ENCODE data around the gene CDCP1.

CDCP1 gene

DNA sequence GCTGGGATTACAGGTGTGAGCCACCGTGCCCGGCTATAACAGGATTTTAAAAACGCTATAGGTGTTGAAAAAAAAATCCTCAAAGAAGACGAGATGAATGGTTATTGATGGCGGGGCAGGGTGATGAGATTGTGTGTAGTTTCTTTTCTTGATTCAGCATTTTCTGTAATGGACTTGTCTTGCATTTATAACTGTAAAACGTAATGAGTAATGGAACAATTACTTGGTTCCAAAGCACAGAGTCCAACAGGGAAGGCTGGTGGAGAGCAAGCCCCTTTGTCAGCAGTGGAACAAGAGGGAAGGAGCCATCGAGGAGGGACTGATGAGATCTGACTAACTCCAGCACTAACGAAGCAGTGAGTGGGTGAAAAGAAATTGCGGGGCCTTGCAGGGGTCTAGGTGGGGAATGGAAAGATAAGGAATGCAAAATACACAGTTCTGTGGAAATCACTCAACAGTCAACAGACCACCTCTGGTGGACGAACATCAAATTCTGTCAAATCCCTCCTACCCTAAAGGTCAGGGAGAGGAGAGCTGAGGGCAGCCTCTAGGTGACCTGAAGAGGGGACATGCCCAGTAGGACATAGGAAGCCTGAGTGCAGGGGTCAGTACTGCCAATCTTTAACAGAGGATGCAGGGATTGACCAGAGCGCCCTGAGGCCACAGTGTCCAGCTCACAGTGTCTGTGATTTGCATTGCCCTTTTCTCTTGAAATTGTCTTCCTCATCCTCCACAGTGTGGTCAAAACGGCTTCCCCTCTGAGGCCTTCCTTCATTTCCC is 23.1 kb upstream of the CDCP1 start:
- no peak overlapping the region for H3K27ac ChIP-seq (ENCODE audit: low read depth, low read length)
- WGBS, result 90% methylated on average over 12 of the region's 12 CpGs
- no peak overlapping the region for H3K9ac ChIP-seq (ENCODE audit: low read depth, low read length)
- peaks cover 24% of the 10 kb centered on the region for H3K4me1 ChIP-seq (ENCODE audit: insufficient read depth, low read length)
- no peaks in the 10 kb centered on the region for H3K9me3 ChIP-seq (ENCODE audit: insufficient read depth, low read depth, low read length)
- H3K4me3 ChIP-seq (ENCODE audit: low read length), result no peak overlapping the region
- H3K36me3 ChIP-seq (ENCODE audit: insufficient read depth, low read length), result no peaks in the 10 kb centered on the region
- no peaks in the 10 kb centered on the region for H3K27me3 ChIP-seq (ENCODE audit: insufficient read depth, low read length)

DNA sequence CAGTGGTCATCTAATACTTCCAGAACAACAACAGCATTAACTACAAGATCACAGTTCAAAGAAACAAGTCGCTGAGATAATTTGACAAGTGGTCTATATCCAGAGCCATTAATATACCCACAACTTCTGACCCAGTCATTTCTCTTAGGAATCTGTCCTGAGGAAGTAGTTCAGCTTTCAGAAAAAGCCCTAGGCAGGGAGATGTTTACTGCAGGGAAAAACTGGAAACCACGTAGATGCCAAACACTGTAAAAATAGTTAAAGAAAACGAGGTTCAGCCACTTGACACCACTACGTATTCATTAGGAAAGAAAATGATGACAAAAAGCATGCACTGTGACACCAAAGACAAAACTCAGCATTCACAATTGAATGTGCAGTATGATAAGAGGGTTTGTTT is 22.3 kb upstream of the CDCP1 start:
- Histone ChIP-seq H3K4me1 (ENCODE audit: insufficient read depth, low read length) (peaks cover 24% of the 10 kb centered on the region), H3K9me3 (ENCODE audit: insufficient read depth, low read depth, low read length) (no peaks in the 10 kb centered on the region), H3K4me3 (ENCODE audit: low read length) (no peak overlapping the region), H3K27me3 (ENCODE audit: insufficient read depth, low read length) (no peaks in the 10 kb centered on the region), H3K9ac (ENCODE audit: low read depth, low read length) (no peak overlapping the region), H3K36me3 (ENCODE audit: insufficient read depth, low read length) (no peaks in the 10 kb centered on the region), H3K27ac (ENCODE audit: low read depth, low read length) (no peak overlapping the region)
- WGBS, result 83% methylated on average over 4 of the region's 4 CpGs

DNA sequence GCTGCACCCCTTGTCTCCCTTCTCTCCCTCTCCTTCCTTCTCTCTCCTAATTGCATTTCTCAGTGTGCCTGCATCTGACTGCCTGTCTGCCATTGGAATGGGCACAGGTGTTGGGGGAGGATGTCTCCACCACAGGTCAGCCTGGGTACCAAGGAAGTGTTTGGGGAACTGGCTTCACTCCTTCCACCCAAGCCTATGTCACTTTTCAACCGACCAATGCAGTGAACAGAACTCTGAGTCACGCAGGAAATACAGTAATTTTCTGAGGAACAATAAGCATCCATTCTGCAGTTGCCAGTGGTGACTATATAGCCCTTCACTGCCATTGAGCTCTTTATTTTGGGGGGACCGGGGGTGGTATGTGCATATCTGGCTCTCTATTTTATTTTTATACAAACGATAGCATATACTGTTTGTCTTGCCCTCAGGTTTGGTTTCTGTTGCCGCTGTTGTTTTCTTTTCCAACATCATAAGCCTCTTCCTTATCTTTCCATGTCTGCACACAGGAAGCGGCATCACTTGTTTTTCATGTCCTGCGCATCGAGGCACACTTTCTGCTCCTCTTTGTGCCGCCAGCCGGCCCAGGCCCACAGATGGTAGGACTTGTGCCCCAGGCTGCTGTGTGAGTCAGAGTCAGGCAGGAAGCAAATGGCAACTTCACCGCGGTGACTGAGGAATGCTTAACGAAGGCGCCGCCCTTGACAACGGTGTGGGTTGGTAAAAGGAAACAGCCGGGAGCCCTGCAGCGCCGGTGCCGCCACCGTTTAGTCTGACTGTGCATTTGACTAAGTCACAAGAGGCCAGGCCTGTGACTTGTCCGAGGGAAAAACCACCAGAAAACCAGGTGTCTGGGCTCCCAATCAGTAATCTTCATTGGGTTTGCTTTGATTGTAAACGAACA is 21.1 kb upstream of the CDCP1 start:
- Histone ChIP-seq H3K27ac (ENCODE audit: low read depth, low read length) (peak overlapping the region; percentile 67), H3K36me3 (ENCODE audit: insufficient read depth, low read length) (no peaks in the 10 kb centered on the region), H3K27me3 (ENCODE audit: insufficient read depth, low read length) (no peaks in the 10 kb centered on the region), H3K4me3 (ENCODE audit: low read length) (0 out of 2 replicates have a peak overlapping the region, but pooled peaks have one; percentile 5), H3K9me3 (ENCODE audit: insufficient read depth, low read depth, low read length) (no peaks in the 10 kb centered on the region), H3K4me1 (ENCODE audit: insufficient read depth, low read length) (peaks cover 24% of the 10 kb centered on the region), H3K9ac (ENCODE audit: low read depth, low read length) (peak overlapping the region; percentile 26; the same call in 1 of the 2 replicates)
- 18% methylated on average over 22 of the region's 23 CpGs for WGBS

DNA sequence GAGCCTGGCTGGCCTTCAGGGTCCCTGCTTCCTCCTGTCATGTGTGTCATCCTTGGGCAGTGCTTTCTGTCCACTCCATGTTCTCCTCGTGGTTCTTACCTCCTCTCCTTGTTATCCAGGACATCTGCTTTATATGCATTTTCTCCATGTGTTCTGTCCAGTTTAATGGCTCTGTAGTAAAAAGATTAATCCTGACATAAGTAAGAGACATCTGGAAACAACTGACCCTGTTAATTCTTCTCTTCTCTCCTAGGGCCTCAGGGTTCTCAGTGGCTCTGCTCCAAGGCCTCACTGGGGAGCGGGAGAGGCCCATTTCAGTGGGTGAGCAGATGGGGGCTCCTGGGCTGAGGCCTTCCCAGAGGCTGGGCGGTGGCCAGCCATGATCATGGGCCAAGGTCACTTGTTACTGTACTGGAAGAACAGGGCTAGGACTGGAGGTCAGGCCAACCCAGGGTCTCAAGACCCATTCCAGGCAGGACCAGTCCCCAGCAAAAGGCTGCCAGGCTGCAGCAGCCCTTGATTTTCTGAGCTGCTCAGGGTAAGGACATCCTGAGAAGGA is 20.2 kb upstream of the CDCP1 start:
- Histone ChIP-seq H3K9me3 (ENCODE audit: insufficient read depth, low read depth, low read length) (no peaks in the 10 kb centered on the region), H3K36me3 (ENCODE audit: insufficient read depth, low read length) (no peaks in the 10 kb centered on the region), H3K27ac (ENCODE audit: low read depth, low read length) (no peak overlapping the region), H3K4me3 (ENCODE audit: low read length) (no peak overlapping the region), H3K4me1 (ENCODE audit: insufficient read depth, low read length) (peaks cover 24% of the 10 kb centered on the region), H3K27me3 (ENCODE audit: insufficient read depth, low read length) (no peaks in the 10 kb centered on the region), H3K9ac (ENCODE audit: low read depth, low read length) (no peak overlapping the region)
- 93% methylated on average over 3 of the region's 3 CpGs for WGBS

DNA sequence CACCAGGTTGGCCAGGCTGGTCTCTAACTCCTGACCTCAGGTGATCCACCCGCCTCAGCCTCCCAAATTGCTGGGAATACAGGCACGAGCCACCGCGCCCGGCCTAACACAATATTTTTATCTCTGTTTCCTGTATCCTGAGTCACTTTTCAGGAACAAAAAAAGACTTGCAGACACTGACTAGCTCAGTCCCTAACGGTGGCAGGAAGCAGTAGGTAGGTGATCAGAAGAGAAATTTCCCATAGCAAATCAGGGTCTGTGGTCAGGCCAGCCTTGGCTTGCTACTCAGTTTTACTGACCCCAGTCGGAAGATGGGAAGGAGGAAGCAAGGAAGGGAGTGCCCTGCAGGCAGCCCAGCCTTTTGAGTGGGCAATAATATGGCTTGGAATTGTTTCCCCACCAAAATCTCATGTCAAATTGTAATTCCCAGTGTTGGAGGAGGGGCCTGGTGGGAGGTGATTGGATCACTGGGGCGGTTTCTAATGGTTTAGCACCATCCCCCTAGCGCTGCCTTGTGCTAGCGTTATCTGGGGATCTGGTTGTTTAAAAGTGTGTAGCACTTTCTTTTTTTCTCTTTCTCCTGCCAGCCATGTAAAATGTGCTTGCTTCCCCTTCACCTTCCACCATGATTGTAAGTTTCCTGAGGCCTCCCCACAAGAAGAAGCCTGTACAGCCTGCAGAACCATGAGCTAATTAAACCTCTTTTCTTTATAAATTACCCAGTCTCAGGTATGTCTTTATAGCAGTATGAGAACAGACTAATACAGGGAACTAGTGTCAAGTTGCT is 19.5 kb upstream of the CDCP1 start:
- WGBS, result 97% methylated on average over 10 of the region's 10 CpGs
- H3K9ac ChIP-seq (ENCODE audit: low read depth, low read length), result no peak overlapping the region
- H3K27me3 ChIP-seq (ENCODE audit: insufficient read depth, low read length), result no peaks in the 10 kb centered on the region
- H3K36me3 ChIP-seq (ENCODE audit: insufficient read depth, low read length), result no peaks in the 10 kb centered on the region
- H3K27ac ChIP-seq (ENCODE audit: low read depth, low read length), result no peak overlapping the region
- H3K9me3 ChIP-seq (ENCODE audit: insufficient read depth, low read depth, low read length), result no peaks in the 10 kb centered on the region
- peaks cover 24% of the 10 kb centered on the region for H3K4me1 ChIP-seq (ENCODE audit: insufficient read depth, low read length)
- H3K4me3 ChIP-seq (ENCODE audit: low read length), result no peak overlapping the region

DNA sequence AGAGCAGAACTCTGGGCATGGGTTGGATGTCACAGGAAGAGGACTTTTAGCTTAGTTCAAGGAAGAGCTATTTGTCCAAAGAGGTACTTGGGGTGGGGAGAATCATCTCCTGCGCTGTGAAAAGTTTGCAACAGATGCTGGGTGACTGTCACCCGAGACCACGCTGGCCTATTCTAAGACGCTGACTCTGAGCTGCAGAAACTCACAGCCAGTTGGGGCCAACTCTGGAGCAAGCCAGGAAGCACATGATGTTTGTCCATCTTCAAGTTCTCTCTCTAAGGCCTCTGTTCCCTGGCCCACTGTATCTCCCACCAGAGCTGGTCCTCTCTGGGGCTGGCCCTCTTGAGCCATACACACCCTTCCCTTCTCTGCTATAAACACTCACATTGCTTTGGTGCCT is 17.9 kb upstream of the CDCP1 start:
- H3K9me3 ChIP-seq (ENCODE audit: insufficient read depth, low read depth, low read length), result no peaks in the 10 kb centered on the region
- H3K36me3 ChIP-seq (ENCODE audit: insufficient read depth, low read length), result no peaks in the 10 kb centered on the region
- H3K9ac ChIP-seq (ENCODE audit: low read depth, low read length), result no peak overlapping the region
- H3K27ac ChIP-seq (ENCODE audit: low read depth, low read length), result no peak overlapping the region
- peaks cover 22% of the 10 kb centered on the region for H3K4me1 ChIP-seq (ENCODE audit: insufficient read depth, low read length)
- no peaks in the 10 kb centered on the region for H3K27me3 ChIP-seq (ENCODE audit: insufficient read depth, low read length)
- H3K4me3 ChIP-seq (ENCODE audit: low read length), result no peak overlapping the region
- 93% methylated on average over 4 of the region's 4 CpGs for WGBS

GRCh38 chr3:45163481-45163880 is 17.3 kb upstream of the CDCP1 start:
- WGBS, result 62% methylated on average over 6 of the region's 6 CpGs
- Histone ChIP-seq H3K4me1 (ENCODE audit: insufficient read depth, low read length) (peaks cover 21% of the 10 kb centered on the region), H3K36me3 (ENCODE audit: insufficient read depth, low read length) (no peaks in the 10 kb centered on the region), H3K27ac (ENCODE audit: low read depth, low read length) (no peak overlapping the region), H3K4me3 (ENCODE audit: low read length) (no peak overlapping the region), H3K9ac (ENCODE audit: low read depth, low read length) (no peak overlapping the region), H3K9me3 (ENCODE audit: insufficient read depth, low read depth, low read length) (no peaks in the 10 kb centered on the region), H3K27me3 (ENCODE audit: insufficient read depth, low read length) (no peaks in the 10 kb centered on the region)

GRCh38 chr3:45154641-45155147 is 8.5 kb upstream of the CDCP1 start:
- WGBS, result 91% methylated on average over 6 of the region's 6 CpGs
- H3K27ac ChIP-seq (ENCODE audit: low read depth, low read length), result no peak overlapping the region

GRCh38 chr3:45153658-45154437 is 7.7 kb upstream of the CDCP1 start:
- no peaks in the 10 kb centered on the region for H3K36me3 ChIP-seq (ENCODE audit: insufficient read depth, low read length)
- H3K9ac ChIP-seq (ENCODE audit: low read depth, low read length), result no peak overlapping the region
- no peaks in the 10 kb centered on the region; the same call in 1 of the 2 replicates for H3K9me3 ChIP-seq (ENCODE audit: insufficient read depth, low read depth, low read length)
- WGBS, result 79% methylated on average over 4 of the region's 5 CpGs
- no peak overlapping the region for H3K27ac ChIP-seq (ENCODE audit: low read depth, low read length)
- no peaks in the 10 kb centered on the region for H3K4me1 ChIP-seq (ENCODE audit: insufficient read depth, low read length)
- no peak overlapping the region for H3K4me3 ChIP-seq (ENCODE audit: low read length)
- peaks cover 1% of the 10 kb centered on the region; the same call in 1 of the 2 replicates for H3K27me3 ChIP-seq (ENCODE audit: insufficient read depth, low read length)

More at GRCh38 chr3:45154641-45155147, 8.5 kb upstream of the CDCP1 start:
- Histone ChIP-seq H3K4me1 (ENCODE audit: insufficient read depth, low read length) (no peaks in the 10 kb centered on the region), H3K4me3 (ENCODE audit: low read length) (no peak overlapping the region), H3K27me3 (ENCODE audit: insufficient read depth, low read length) (no peaks in the 10 kb centered on the region), H3K9me3 (ENCODE audit: insufficient read depth, low read depth, low read length) (no peaks in the 10 kb centered on the region; the same call in 1 of the 2 replicates), H3K9ac (ENCODE audit: low read depth, low read length) (no peak overlapping the region), H3K36me3 (ENCODE audit: insufficient read depth, low read length) (no peaks in the 10 kb centered on the region)

- no peaks in the 10 kb centered on the region for H3K36me3 ChIP-seq (ENCODE audit: insufficient read depth, low read length)
- H3K27ac ChIP-seq (ENCODE audit: low read depth, low read length), result no peak overlapping the region
- no peak overlapping the region for H3K4me3 ChIP-seq (ENCODE audit: low read length)
- H3K27me3 ChIP-seq (ENCODE audit: insufficient read depth, low read length), result peaks cover 14% of the 10 kb centered on the region
- H3K9ac ChIP-seq (ENCODE audit: low read depth, low read length), result no peak overlapping the region
- H3K9me3 ChIP-seq (ENCODE audit: insufficient read depth, low read depth, low read length), result no peaks in the 10 kb centered on the region; the same call in 1 of the 2 replicates
- 47% methylated on average over 1 of the region's 1 CpG for WGBS
- no peaks in the 10 kb centered on the region for H3K4me1 ChIP-seq (ENCODE audit: insufficient read depth, low read length)
Observed at GRCh38 chr3:45152307-45152706, 6.1 kb upstream of the CDCP1 start.
